Left renal pelvis (tissue), 4 donors: ENCODE measurements around the gene CACNA2D3. TPM values are rescaled to one million over a fixed set of nuclear protein-coding genes. Genes with fewer than 3 reads are reported as not detected.
A peak's percentile ranks its signal among the peaks of the same experiment; 100 is the strongest.

Source experiments
- DNase-seq, 4 donors: peaks; one replicate each; pipeline ENCODE4 v3.0.0-alpha.2; 2013; ENCODE audit warnings: low read depth in 4 of 4, low spot score in 3 of 4
- polyA plus RNA-seq, 4 donors: library from polyadenylated mRNA; unstranded; fragments of 120-200 nt; gene quantifications; one replicate each; pipeline ENCODE4 v1.2.1, GENCODE V29; 2013; ENCODE audit not compliant: insufficient read length in 4 of 4

The CACNA2D3 gene
- polyA plus RNA-seq, 4 donors = 1.6 to 3.2 (median 2.3) TPM

DNA sequence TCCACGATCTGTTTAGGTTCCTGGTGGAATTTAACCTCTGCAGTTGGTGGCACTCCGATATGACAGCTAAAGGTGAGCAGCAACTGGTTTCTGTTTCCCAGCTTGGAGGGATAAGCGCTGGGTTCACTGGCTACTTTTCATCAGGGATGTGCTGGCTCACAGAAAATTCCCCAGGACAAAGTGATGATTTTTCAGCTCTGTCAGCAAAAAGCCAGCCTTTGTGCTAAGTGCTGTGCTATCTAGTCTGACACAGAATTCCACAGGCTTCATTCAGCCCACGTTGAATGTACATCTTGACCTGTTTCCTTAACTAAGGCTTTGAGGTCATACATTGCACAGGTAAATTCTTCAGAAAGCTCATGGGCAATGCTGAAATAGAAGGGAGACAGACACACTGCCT lies 887.0 kb downstream of the CACNA2D3 start:
- no peak for DNase-seq

DNA sequence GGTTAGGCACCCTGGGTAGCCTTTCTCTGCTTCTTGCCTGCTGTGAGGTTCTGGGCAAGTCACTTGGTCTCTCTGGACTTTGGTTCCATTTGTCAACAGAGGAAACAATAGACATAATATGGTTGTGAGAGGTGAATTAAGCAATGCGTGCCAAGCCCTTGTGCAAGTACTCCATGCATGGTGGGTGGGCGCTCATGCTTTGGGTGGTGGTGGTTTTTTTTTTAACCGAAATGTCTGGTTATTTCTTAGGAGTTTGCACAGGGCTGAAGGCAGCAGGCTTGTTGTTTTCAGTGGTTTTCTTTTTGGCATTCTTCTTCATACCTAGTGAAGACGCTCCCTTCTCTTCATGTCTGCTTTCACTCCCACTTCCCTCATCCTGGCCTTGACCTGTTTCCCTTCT lies 889.7 kb downstream of the CACNA2D3 start:
- DNase-seq = no peak

DNA sequence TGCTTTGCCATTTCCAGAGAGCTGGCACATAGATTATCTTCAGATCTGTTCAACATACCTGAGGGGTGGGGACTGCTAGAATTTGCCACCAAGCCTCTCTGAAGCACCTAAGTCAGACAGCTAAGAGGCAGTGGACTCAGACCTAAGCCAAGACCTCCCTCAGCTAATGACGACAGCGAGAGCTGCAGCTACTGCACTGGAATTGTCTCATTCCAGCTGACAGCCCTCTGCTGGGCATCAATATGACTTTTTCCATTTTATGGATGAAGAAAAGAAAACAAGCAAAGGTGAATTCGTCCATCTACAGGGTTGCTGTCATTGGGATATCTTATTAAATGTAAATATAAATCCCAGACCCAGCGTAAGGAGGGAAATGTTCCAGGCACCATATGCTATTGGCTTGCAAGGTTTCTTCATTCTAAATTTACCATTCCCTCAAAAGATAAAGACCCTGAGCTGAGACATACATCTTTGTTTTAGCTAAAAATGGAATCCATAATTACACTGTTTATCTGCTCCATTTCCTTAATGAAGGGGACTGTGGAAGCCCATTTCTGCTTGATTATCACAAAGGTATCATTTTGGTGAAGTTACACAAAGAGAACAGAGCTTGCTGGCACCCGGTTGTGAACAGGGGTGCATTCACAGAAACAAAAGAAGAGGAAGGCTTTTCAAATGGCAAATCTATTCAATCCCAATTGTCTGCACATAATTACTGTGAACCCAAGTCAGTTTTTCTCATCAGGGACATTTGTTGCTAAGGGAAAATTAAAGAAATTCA lies 891.0 kb downstream of the CACNA2D3 start:
- no peak for DNase-seq

DNA sequence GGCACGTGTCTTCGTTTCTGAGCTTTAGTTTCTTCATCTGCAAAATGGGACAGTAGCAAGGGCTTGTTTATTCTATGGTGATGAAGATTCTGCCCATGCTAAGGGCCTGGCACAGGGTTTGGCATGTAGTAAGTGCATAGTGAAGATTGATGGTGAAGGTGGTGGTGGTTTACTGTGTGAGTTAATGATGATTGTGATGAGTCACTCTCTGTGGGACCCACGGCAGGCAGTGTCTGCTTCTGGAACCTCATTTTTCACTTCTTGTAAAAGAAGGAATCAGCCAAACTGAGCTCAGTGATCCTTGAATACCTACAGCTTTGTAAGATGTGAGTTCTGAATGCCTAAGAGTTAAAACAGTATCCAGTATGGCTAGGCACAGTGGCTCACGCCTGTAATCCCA lies 891.7 kb downstream of the CACNA2D3 start:
- DNase-seq = no peak

DNA sequence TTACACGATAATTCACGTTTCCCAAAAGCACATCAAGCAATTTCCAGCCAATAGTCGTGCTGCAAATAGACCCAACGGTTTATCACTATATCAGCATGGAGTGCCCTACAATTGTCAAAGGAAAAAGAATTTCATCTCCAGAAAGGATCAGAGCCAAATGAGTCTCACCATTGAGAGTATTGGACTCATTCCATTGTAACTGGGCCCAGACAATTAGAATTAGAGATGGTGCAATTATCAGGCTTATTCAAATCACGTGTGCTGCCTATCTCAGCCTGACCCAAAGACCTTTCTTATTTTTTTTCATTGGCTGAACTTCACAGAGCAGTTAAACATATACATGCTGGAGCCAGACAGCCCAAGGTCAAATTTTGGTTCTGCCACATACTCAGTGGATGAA lies 892.6 kb downstream of the CACNA2D3 start:
- DNase-seq = no peak

DNA sequence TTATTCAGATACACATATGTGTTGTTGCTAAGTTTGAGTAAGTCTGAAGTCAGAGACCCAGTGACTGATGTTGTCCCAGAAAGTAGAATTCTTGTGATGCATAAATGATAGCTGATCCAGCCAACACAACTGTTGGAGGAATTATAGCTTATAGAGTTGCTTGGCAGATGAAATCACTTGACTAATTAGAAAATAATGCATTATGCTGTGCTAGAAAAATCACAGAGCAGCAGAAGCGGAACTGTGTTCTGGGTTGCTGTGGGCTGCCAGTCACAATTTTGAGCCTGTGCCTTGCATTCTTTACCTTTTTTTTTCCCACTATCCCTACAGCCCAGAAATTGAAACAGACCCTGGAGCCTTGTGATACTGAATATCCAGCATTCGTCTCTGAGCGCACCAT lies 895.5 kb downstream of the CACNA2D3 start:
- no peak for DNase-seq

DNA sequence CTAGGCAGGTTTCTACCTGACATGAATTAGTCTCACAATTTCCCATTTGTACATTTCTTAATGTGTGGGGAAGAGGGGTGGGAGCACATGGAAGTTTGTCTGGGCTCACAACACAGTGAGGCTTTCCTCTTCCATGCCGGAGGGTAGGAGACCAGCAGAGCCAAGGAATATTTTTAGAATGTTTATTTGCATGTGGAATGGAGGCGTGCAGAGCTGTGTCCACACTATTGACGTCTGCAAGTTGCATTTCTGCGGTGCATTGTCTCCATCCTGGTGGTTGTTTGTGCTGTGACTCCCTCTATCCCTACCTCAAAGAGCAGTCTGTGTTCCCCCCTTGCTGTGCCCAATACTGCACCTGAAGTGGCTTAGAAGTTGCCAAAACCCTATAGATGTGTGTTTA lies 908.6 kb downstream of the CACNA2D3 start:
- no peak for DNase-seq

DNA sequence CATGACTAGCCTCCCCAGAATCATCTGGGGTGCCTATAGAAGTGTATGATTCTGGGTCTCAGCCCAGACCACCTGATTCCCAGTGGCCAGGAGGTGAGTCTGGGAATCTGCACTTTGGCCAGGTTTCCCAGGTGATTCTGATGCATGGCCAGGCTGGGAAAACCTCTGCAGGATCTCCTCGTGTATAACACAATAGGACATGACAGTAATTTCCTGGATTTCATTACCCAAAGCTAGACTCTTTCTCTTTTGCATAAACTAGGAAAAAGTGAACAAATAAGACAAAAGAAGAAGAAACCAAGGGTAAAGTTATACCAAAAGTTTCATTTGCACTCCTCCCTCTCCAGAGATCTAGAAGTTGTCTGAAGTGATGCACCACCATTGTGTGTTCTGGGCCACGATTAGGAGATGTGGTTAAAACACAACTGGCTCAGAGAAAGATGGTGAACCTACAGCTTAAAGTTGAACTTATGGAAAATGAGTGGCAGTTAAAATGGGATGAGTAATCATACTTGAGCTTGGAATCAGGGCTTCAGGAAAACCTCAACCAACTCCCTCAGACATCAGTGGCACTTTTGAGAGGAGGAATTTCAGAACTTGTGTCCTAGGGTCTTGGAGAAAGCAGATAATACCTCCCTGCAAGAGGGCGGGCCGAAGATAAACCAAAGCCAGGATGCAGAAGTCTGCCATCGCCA lies 914.7 kb downstream of the CACNA2D3 start:
- no peak for DNase-seq

DNA sequence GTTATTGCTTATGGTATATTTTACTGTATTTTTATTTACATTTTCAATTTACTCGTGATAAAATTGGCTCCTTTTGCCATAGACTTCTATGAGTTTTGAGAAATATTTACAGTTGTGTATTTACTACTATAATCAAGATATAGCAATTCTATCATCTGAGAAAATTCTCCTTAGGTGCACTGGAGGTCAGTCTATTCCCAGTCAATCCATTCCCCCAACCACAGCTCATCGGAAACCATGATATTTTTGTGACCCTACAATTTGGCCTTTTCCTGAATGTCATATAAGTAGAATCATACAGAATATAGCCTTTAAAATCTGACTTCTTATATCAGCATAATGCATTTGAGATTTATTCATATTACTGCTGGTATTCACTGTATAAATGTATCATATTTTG lies 920.2 kb downstream of the CACNA2D3 start:
- DNase-seq = no peak

DNA sequence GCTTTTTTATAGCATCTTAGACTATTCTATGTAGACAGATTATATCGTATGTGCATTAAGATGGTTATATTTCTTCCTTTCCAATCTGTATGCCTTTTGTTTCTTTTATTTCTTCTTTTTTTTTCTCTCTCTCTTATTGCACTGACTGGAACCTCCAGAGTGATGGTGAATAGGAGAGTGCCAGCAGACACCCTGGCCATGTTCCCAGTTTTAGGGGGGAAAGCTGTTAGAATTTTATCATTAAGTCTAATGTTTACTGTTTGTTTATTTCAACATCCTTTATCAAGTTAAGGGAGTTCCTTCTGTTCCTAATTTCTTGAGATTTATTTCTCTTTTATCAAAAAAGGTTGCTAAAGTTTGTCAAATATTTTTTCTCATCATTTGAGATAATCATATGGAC lies 922.1 kb downstream of the CACNA2D3 start:
- DNase-seq = no peak

DNA sequence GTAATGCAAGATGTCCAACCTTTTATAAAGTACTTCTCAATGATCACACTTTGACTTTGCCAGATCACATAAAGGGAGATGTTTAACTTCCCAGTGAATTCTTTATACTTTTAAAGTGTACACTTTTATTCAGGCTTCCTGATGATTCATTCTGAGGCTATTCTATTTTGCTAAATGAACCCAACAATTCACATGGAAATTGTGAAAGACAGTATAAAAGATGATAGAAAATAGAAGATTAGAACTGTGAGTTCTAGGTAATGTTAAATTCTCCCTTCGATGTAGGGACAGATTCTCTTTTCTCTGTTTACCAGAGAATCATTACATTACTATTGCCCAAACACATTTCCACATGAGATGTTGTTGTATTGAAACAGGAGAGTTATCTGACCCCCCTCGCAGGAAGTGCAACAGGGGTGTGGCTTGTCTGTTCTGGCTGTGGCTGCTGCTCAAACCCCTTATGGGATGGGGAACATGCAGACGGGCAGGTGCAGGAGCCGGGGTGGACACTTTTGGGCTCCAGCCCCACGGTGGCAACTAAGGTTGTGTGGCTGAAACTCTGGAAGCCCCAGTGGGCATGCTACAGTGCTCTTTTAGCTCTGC lies 936.8 kb downstream of the CACNA2D3 start:
- no peak for DNase-seq

DNA sequence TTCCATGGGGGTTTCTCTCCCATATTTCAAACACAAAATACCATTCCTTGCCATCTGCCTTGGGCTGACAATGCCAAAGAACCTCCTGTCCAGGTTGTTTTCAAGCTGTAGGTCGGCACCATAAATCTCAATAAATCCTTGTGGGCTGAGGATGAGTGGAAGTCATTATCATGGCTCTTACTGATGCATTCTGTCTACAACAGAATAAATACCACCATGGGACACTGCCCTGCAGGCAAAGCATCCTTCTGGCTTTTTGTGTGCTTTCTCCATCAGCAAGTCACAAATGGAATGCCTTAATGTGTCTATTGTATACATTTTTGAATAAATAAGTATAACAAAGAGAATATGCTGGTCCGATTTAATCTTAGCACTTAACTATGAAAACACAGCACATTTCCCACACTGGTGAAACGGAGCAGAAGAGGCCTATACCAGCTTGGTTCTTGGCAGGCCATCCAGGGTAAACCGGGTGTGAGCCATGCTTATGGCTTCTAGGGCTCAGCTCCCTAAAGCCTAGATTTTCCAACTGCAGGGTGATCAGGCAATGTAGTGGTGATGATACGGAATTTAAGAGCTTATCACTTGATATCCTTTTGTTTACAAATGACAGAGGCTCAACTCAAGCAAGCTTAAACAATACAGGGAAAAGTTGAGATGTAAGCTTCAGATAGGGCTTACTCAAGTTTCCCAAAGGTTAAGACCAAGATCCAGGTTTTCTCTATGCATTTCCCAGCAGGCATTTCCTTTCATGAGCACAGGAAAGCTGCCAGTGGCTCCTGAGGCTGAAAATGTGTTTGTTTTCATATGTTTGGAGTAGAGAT lies 938.8 kb downstream of the CACNA2D3 start:
- DNase-seq = no peak

DNA sequence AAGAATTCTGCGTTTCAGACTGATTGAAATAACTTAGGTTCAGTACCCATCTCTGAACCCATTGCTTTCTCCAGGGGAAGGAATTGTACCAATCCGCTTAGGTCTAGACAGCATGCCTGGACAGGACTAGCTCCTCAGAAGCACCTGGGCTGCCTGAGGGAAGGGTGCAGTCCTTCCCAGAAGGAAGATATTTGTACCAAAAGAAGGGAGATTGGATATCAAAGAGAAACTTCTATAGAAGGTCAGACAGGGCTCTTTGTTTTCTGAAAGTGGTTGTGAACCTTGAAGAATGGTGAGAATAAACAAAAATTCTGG lies 939.3 kb downstream of the CACNA2D3 start:
- DNase-seq = no peak

DNA sequence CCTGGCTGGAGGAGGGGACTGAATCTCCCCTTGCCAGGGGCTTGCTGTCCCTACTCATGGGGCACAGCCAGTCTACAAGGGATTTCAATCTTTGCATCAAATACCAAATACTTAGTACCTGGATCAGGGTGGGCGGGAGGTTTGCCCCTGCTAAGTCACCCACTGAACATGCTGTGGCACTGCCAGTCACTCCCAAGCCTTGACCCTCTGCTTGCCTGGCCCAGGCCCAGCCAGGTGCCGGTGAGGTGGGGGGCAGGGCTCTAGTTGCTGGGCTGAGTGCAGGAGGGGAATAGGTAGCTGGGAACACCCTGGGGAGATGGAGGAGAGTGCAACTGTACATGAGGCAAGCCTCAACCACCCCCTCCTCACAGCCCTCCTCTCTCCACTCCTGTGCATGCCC lies 941.8 kb downstream of the CACNA2D3 start:
- no peak for DNase-seq

DNA sequence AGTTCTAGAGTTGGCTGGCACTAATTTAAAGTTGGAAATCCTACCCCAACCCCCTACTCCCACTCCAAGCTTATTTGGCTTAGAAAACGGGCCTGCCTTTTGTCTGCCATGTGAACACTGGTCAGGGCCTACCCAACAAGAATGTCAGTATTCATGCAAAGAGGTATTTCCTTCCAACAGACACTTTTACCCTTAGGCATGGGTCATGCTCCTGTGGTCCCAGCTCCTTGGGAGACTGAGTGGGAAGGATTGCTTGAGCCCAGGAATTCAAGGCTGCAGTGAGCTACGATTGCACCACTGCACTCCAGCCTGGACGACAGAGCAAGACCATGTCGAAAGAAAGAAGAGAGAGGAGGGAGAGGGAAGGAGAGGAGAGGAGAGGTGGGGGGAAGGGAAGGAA lies 943.0 kb downstream of the CACNA2D3 start:
- no peak for DNase-seq

DNA sequence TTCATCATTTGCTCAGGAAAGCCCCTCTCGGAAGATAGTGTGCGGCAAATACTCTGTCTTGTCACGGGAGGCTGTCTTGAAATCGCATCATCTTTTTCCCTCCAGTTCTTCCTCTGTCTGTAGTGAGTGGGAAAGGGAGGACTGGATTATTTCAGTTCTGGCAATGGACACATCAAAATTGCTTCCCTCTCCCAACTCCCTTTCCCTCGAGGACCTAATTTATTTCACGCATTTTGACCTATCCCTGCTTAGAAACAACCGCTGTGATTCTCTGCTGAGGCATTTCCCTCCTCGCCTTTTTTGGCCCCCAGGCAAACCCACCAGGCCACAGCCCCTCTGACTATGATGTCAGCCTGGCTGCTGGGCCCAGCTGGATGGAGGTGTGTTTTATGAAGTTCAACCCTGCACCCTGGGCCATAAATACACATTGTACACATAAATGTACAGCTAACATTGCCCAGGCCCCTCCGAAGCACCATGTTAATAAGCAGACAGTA lies 944.2 kb downstream of the CACNA2D3 start:
- peak; percentile 10 to 47 (median 16) for DNase-seq

DNA sequence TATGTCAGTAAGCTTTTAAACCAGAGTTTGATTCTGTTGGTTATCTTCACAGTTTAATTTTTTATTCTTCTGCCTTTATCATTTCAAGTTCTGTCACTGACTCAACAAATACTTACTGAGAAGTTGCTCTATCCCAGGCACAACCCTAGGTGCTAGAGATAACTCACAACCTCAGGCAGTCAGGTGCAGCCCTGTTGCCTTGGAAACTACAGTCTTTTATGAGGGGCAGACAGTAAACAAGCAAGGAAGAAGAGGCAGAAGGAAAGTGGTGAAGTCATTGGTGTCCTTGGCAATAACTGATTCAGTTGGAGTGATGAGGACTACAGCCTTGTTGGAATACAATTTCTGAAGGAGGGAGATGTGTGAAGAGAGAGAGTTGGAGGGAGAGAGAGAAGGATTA lies 947.6 kb downstream of the CACNA2D3 start:
- no peak for DNase-seq

DNA sequence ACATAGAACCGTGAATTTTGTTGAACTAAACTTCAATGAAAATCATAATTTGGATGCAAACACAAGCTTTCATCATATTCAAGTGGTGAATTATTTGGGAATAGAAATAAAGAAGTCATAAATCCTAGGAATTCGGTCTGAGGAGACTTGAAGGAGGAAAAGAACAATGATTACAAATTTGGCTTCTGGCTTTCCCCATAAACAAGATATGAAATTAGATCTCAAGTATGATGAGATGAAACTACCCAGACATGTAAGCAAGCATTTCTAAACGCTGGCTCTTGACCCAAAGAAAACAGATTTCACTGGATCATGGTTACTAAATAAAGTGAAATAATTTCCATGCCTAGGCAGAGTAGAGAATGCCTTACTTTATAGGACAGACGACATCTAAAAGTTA lies 952.4 kb downstream of the CACNA2D3 start:
- no peak for DNase-seq

DNA sequence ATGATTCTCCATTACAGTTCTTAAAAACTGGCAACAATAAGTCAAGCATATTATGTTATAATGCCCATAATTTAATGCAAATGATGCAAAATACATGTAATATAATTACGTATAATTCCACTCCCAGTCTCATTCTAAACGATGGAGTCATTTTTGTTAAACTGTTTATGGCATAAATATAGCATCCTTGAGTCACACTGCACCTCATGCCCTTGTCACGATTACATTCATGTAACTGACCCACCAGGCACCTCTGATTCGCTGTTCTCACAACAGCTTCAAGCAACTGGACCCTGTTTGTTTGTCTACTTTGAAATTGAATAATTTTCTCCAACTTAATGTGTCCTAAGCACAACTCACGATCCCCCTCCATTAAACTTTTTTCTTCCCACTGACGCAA lies 953.5 kb downstream of the CACNA2D3 start:
- no peak for DNase-seq

DNA sequence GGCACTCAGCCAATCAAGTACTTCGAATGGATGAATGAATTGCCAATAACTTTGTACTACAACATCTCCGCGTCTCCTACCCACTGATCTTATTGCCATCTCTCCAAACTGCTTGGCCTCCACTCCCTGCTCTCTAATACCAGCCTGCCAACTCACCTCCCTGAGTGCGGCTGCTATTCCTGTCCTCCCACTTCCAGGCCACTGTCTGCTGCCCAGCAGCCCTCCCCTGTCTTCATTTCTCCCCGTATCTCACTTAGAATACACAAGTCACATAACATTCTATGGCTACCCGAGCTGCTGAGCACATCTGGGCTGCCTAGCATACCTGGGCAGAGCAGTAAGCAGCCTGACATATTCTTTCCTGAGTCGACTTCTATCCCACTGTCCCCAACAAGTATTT lies 955.4 kb downstream of the CACNA2D3 start:
- DNase-seq = no peak

DNA sequence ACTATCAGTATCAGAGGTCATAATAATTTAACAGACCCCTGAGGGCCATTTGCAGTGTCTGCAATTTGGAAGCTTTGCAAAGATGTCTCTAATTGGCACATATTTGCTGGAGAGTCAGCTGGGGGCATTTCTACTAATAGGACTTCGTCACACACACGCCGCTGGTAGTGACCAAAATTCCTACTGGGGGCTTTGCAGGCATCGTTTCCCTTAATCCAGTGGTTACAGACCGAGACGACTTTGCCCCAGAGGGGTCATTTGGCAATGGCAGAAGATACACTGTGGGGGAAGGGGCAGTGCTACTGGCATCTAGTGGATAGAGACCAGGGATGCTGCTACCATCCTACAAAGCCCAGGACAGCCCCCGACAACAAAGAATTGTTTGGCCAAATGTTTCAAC lies 956.5 kb downstream of the CACNA2D3 start:
- DNase-seq = no peak
